ENCODE measurements around the gene LCN12.

Gene LCN12

DNA sequence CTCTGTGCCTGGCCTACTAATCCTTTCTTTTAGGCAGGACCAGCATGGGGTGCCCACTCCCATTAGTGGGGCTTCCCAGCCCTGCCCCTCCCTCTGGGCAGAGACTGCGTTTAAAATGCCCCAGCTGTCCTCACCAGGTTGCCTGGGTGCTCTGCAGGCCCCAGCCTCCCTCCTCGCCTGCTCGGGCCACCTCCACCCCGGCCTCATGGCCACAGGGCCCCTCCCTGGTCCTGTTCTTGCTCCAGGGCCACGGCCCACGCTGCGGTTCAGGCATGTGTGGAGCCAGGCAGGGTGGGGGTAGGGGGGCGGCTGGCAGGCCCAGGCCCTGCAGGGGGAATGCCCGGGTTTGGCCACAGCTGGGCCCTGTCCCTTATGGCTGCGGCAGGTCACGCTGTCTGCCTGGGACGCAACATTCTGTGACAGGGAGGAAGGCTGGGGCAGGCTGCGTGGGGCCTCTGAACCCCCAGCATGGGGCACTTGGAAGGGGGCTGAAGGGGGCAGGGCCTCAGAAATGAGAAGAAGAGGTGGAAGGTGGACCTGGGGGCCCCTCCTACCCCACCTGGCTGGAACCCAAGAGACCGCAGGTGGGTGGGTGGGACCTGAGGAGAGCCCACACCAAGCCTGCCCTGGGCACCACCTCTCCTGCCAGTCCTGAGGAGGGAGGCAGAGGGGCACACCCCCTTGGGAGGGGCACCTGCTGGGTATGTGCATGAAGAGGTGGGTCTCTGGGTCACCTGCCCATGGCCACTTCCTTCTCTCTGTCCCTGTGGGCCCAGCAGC, at the start of gene LCN12:
TSS of gene LCN12 (plus strand) at position 733 of the 780 bp plus-strand sequence. CDS start 55 bp downstream, outside the sequence.
- DNase-seq, result no peak

DNA sequence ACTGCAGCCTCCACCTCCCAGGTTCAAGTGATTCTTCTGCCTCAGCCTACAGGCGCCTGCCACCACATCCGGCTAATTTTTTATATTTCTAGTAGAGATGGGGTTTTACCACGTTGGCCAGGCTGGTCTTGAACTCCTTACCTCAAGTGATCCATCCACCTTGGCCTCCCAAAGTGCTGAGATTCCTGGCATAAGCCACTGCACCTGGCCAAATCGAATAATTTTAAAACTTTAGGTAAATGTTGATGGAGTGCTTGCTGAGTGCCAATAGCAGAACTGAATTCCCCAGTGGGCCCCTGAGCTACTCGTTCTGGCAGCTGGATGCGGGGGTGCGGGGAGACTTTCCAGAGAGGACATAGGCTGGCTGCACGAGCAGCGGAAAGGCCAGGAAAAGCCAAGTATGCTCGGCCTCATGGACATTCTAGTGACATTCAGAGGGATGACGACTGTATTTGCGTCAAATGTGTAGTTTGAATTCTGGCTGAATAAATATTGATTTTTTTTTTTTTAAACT, 49.0 kb upstream of the LCN12 start:
- DNase-seq, result peak; percentile 23

DNA sequence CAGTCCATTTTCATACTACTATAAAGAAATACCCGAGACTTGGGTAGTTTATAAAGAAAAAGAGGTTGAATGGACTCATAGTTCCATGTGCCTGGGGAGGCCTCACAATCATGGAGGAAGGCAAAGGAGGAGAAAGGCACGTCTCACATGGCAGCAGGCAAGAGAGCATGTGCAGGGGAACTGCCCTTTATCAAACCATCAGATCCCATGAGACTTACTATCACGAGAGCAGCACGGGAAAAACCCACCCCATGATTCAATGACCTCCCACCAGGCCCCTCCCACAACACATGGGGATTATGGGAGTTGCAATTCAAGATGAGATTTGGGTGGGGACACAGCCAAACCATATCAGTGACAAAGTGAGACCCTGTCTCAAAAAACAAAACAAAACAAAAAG, 45.8 kb upstream of the LCN12 start:
- no peak for DNase-seq

- DNase-seq, result no peak
Measured at GRCh38 chr9:136907011-136907914, 44.8 kb upstream of the LCN12 start.

- DNase-seq, result no peak
Measured at GRCh38 chr9:136910197-136910900, 41.7 kb upstream of the LCN12 start.

- DNase-seq, result no peak
Measured at GRCh38 chr9:136910901-136911245, 41.2 kb upstream of the LCN12 start.

DNA sequence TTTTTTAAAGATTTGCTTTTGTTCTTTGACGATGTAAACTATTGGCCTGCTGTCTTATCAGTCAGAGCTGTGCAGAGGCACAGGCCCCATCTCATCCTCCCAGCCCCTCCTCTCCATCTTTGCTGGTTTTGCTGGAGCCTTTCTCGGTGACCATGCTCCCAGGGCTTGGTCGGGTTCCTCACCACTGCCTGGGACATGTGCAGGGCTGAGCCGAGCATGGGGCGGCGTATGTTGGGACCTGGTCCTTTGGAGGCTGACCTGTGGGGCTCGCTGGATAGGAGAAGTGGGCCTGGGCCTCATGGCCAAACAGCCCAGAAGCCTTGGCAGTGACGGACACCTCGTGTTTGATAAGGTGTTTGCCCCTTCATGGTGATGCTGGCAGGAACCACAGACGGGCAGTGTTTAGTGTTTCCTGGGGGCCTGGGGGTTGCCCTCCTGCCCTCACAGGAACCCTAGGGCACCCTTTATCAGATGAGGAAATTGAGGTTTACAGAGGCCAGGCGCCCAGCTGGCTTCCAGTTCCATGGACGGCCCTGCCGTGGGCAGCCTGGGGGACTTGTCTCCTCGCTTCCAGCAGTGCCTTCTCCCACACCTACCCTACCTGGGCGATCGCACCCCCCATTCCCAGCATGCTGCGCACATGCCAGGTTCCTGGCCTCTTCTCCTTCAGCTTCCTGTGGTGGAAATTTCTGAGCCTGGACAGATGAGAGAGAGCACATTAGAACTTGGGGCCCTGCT, 38.2 kb upstream of the LCN12 start:
- DNase-seq, result no peak

- no peak for DNase-seq
Measured at GRCh38 chr9:136915632-136916329, 36.3 kb upstream of the LCN12 start.

GRCh38 chr9:136916330-136917184, 35.5 kb upstream of the LCN12 start:
- DNase-seq, result no peak

DNA sequence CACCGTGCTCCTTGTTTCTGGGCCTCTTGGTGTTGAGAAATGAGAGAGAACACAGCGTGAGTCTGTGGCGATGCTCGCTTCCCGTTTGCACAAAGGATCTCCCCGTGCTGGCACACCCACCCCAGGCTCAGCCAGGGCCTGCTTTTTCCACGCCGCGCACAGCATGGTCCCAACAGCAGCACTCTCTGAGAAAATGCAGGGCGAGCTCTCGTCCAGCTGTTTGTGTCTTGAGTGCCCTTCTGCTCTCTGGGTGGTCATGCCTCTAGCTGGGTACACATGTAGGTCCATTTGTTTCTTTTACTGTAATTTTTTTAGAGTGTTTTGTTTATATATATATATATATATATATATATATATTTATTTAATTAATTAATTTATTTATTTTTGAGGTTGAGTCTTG, 34.2 kb upstream of the LCN12 start:
- no peak for DNase-seq

GRCh38 chr9:136920069-136920468, 32.0 kb upstream of the LCN12 start:
- no peak for DNase-seq

DNA sequence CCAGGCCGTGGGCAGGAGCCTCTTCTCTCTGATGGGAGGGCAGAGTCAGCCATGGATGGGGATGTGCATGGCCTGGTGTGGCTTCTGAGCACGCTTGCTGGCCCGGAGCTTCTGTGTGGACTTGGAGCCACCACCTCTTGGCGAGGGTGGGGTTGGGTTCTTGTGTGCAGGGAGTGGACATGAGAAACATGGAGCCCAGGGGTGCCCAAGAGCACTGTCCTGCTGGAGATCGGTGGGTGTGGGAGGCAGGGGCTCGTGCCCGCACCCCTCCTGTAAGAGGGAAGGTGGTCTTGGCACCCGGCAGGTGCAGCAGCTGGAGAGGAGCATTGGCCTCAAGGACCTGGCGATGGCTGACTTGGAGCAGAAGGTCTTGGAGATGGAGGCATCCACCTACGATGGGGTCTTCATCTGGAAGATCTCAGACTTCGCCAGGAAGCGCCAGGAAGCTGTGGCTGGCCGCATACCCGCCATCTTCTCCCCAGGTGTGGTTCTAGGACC, 31.3 kb upstream of the LCN12 start:
- DNase-seq, result no peak

GRCh38 chr9:136921307-136921706, 30.8 kb upstream of the LCN12 start:
- DNase-seq, result no peak

DNA sequence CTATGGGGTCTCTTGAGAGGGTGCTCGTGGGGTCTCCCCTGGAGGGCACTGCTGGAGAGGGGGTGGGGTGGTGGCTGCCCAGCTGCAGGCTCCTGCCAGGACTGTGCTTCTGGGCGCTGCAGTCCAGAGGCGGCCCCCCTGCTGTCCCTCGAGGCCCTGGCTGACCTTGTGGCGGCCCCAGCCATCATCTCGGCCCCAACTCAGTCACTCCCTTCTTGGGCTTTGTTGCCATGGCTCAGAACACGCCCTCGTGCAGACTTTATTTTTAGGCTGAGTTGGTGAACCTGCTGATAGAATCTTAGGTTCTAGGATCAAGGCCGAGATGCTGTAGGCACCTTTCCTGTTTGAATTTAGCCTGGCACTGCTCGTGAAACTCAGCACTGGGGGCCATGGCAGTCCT, 30.4 kb upstream of the LCN12 start:
- DNase-seq, result no peak

DNA sequence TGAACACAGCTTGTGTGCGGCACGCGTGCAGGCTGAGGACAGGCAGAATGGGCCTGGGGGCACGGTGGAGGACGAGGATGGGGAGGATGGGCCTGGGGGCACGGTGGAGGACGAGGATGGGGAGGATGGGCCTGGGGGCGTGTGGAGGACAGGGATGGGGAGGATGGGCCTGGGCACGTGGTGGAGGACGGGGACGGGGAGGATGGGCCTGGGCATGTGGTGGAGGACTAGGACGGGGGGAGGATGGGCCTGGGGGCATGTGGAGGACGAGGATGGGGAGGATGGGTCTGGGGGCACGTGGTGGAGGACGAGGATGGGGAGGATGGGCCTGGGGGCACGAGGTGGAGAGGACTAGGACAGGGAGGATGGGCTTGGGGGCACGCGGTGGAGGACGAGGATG, 29.5 kb upstream of the LCN12 start:
- no peak for DNase-seq

- no peak for DNase-seq
Measured at GRCh38 chr9:136923881-136924280, 28.2 kb upstream of the LCN12 start.

- no peak for DNase-seq
Measured at GRCh38 chr9:136925414-136926153, 26.5 kb upstream of the LCN12 start.

GRCh38 chr9:136926154-136926704, 25.8 kb upstream of the LCN12 start:
- DNase-seq, result no peak

- DNase-seq, result no peak
Measured at GRCh38 chr9:136926749-136927148, 25.3 kb upstream of the LCN12 start.

All from retina (tissue), 1 donor.